Measurements from ENCODE around the gene TMEM132E. TPM values are rescaled to one million over a fixed set of nuclear protein-coding genes. Genes with fewer than 3 reads are reported as not detected.

The TMEM132E gene
- total and polyA plus RNA-seq, 10 of the 15 experiments (the other 5 are each of a cell fraction or from before 2014, with no cell fraction given), result not detected

DNA sequence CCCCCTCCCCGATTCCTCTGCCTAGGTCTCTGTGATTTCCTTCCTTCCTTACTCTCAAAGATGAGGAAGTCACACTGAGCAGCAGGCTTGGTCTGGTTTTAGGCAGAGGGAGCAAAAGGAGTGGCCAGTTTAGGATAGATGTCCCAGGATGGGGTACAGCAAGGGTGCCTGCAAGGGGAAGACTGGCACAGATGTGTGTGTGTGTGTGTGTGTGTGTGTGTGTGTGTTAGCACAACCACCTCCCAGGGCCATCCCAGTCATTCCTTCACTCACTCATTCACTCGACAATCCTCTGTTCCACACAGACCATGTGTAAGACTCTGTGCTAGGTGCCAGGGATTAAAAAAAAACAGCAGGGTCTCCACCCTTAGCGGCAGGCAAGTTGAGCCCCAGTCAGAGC, 35.9 kb downstream of the TMEM132E start:
- in situ Hi-C loops (cut with MboI), result no loop called here
- FAIRE-seq, result no peak

More for the DNA sequence above, 35.9 kb downstream of the TMEM132E start:
- CTCF ChIA-PET, result no interaction called here
- no peaks in the 10 kb centered on the region for H3K4me1 ChIP-seq (ENCODE audit: control insufficient read depth, insufficient read depth, low read length)
- no peaks in the 10 kb centered on the region for H3K36me3 ChIP-seq (ENCODE audit: control insufficient read depth in 2 of 2, insufficient read depth in 2 of 2, low read length in 1 of 2)
- no peaks in the 10 kb centered on the region for H4K20me1 ChIP-seq (ENCODE audit: control insufficient read depth, insufficient read depth)
- 10% methylated on average over 3 of the region's 3 CpGs for WGBS (ENCODE audit: insufficient coverage, insufficient replicate concordance, low lambda C conversion rate, missing lambda C conversion rate)
- RAD21 ChIA-PET (ENCODE audit: unreplicated experiment), result no interaction called here
- DNase-seq (ENCODE audit: low read depth, low spot score) (no peak), ATAC-seq (no peak)
- no peak for TF ChIP-seq POU2F2 (IDR thresholded peaks at IDR 0.05; ENCODE audit: borderline replicate concordance, low read depth, low read length)
- TF ChIP-seq TARDBP (IDR thresholded peaks at IDR 0.05; ENCODE audit: borderline replicate concordance), result no peak
- TF ChIP-seq, protein P1, sequence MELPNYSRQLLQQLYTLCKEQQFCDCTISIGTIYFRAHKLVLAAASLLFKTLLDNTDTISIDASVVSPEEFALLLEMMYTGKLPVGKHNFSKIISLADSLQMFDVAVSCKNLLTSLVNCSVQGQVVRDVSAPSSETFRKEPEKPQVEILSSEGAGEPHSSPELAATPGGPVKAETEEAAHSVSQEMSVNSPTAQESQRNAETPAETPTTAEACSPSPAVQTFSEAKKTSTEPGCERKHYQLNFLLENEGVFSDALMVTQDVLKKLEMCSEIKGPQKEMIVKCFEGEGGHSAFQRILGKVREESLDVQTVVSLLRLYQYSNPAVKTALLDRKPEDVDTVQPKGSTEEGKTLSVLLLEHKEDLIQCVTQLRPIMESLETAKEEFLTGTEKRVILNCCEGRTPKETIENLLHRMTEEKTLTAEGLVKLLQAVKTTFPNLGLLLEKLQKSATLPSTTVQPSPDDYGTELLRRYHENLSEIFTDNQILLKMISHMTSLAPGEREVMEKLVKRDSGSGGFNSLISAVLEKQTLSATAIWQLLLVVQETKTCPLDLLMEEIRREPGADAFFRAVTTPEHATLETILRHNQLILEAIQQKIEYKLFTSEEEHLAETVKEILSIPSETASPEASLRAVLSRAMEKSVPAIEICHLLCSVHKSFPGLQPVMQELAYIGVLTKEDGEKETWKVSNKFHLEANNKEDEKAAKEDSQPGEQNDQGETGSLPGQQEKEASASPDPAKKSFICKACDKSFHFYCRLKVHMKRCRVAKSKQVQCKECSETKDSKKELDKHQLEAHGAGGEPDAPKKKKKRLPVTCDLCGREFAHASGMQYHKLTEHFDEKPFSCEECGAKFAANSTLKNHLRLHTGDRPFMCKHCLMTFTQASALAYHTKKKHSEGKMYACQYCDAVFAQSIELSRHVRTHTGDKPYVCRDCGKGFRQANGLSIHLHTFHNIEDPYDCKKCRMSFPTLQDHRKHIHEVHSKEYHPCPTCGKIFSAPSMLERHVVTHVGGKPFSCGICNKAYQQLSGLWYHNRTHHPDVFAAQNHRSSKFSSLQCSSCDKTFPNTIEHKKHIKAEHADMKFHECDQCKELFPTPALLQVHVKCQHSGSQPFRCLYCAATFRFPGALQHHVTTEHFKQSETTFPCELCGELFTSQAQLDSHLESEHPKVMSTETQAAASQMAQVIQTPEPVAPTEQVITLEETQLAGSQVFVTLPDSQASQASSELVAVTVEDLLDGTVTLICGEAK (IDR thresholded peaks at IDR 0.05; ENCODE audit: borderline replicate concordance), result no peak
- no peak for TF ChIP-seq CREM (IDR thresholded peaks at IDR 0.05; ENCODE audit: low read depth)
- TF ChIP-seq MEF2A (IDR thresholded peaks at IDR 0.05; ENCODE audit: insufficient read depth, low read depth, low read length), result no peak
- no peak for TF ChIP-seq NR2F1 (conservative IDR thresholded peaks at IDR 0.05)
- TF ChIP-seq BMI1 (IDR thresholded peaks at IDR 0.05; ENCODE audit: borderline replicate concordance), result no peak
- no peak for TF ChIP-seq RELA (IDR thresholded peaks at IDR 0.05; ENCODE audit: borderline replicate concordance, partially characterized antibody)
- TF ChIP-seq ZSCAN29 (IDR thresholded peaks at IDR 0.05), result no peak
- TF ChIP-seq DPF2 (IDR thresholded peaks at IDR 0.05), result no peak
- no peak for TF ChIP-seq EGR1 (IDR thresholded peaks at IDR 0.05; ENCODE audit: borderline replicate concordance in 1 of 2, low read depth in 2 of 2, low read length in 2 of 2)
- TF ChIP-seq CHD4 (IDR thresholded peaks at IDR 0.05), result no peak
- TF ChIP-seq RB1 (IDR thresholded peaks at IDR 0.05; ENCODE audit: borderline replicate concordance), result no peak
- TF ChIP-seq, protein P2, sequence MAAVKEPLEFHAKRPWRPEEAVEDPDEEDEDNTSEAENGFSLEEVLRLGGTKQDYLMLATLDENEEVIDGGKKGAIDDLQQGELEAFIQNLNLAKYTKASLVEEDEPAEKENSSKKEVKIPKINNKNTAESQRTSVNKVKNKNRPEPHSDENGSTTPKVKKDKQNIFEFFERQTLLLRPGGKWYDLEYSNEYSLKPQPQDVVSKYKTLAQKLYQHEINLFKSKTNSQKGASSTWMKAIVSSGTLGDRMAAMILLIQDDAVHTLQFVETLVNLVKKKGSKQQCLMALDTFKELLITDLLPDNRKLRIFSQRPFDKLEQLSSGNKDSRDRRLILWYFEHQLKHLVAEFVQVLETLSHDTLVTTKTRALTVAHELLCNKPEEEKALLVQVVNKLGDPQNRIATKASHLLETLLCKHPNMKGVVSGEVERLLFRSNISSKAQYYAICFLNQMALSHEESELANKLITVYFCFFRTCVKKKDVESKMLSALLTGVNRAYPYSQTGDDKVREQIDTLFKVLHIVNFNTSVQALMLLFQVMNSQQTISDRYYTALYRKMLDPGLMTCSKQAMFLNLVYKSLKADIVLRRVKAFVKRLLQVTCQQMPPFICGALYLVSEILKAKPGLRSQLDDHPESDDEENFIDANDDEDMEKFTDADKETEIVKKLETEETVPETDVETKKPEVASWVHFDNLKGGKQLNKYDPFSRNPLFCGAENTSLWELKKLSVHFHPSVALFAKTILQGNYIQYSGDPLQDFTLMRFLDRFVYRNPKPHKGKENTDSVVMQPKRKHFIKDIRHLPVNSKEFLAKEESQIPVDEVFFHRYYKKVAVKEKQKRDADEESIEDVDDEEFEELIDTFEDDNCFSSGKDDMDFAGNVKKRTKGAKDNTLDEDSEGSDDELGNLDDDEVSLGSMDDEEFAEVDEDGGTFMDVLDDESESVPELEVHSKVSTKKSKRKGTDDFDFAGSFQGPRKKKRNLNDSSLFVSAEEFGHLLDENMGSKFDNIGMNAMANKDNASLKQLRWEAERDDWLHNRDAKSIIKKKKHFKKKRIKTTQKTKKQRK (IDR thresholded peaks at IDR 0.05; ENCODE audit: low read depth, low read length), result no peak
- TF ChIP-seq BRCA1 (IDR thresholded peaks at IDR 0.05; ENCODE audit: low read depth, low read length), result no peak
- intact Hi-C loops (cut with micrococcal nuclease; ENCODE audit: unreplicated experiment), result no loop called here
- no peak overlapping the region for H3K4me3 ChIP-seq
- no peak overlapping the region for H2AFZ ChIP-seq (ENCODE audit: control insufficient read depth, low read depth, low read length)
- POLR2A ChIA-PET, result no interaction called here
- H3K27me3 ChIP-seq (replicated peaks in 1 of 2; ENCODE audit: control insufficient read depth in 2 of 2, insufficient read depth in 2 of 2, low read length in 1 of 2), result no peaks in the 10 kb centered on the region; a peak in 1 of 4 replicates
- H3K4me2 ChIP-seq (ENCODE audit: control insufficient read depth, insufficient read depth), result no peak overlapping the region
- SMC1A ChIA-PET (ENCODE audit: uncharacterized antibody, unreplicated experiment), result no interaction called here
- no peaks in the 10 kb centered on the region for H3K9me3 ChIP-seq (replicated peaks; ENCODE audit: control insufficient read depth, insufficient read depth, low read length)
- H3K27ac ChIP-seq (ENCODE audit: control insufficient read depth, insufficient read depth), result no peak overlapping the region
- H3K79me2 ChIP-seq (ENCODE audit: control insufficient read depth, insufficient read depth, low read length), result no peaks in the 10 kb centered on the region
- H3K9ac ChIP-seq (ENCODE audit: control insufficient read depth, insufficient read depth, low read length), result no peak overlapping the region
- BruUV-seq (replicated peaks), result no TSS peak

Measured in GM12878 (cell line).